ENCODE data around the gene WWOX. TPM values are rescaled to one million over a fixed set of nuclear protein-coding genes. Genes with fewer than 3 reads are reported as not detected.

WWOX gene
- total RNA-seq, 1 experiment from 2014 or later = 35.6 TPM

GRCh38 chr16:79013930-79014660, 914.6 kb downstream of the WWOX start:
- H3K9me2 ChIP-seq (ENCODE audit: insufficient read depth) = no peaks in the 10 kb centered on the region
- intact Hi-C loops (cut with micrococcal nuclease; ENCODE audit: unreplicated experiment) = no loop called here

GRCh38 chr16:79018650-79019429, 919.4 kb downstream of the WWOX start:
- intact Hi-C loops (cut with micrococcal nuclease; ENCODE audit: unreplicated experiment) = no loop called here

More at GRCh38 chr16:79013930-79014660, 914.6 kb downstream of the WWOX start:
- ChIA-PET CTCF (interaction anchor here (0.5 kb wide), 1 partner anchor 656 kb away, joined by 7 read pairs; no protein-coding TSS in a partner anchor), POLR2A (ENCODE audit: unreplicated experiment) (no interaction called here)
- Histone ChIP-seq H3K4me2 (no peak overlapping the region), H3K27me3 (ENCODE audit: insufficient read depth, low read depth) (no peaks in the 10 kb centered on the region), H3K79me2 (ENCODE audit: low read depth) (no peaks in the 10 kb centered on the region), H3K27ac (no peak overlapping the region), H2AFZ (no peak overlapping the region), H3F3A (ENCODE audit: insufficient read depth, low read depth) (no peaks in the 10 kb centered on the region), H3K4me1 (replicated peaks; ENCODE audit: insufficient read depth) (no peaks in the 10 kb centered on the region), H3K9me3 (ENCODE audit: insufficient read depth, low read depth) (no peaks in the 10 kb centered on the region), H3K4me3 (no peak overlapping the region), H3K36me3 (ENCODE audit: low read depth) (no peaks in the 10 kb centered on the region), H4K20me1 (ENCODE audit: insufficient read depth) (no peaks in the 10 kb centered on the region)
- TF ChIP-seq EZH2 (IDR thresholded peaks at IDR 0.05; ENCODE audit: low read depth) (no peak), CTCF (conservative IDR thresholded peaks at IDR 0.05) (no peak)
- DNase-seq = no peak
- no TSS peak for BruUV-seq (replicated peaks)

GRCh38 chr16:79019431-79019830, 920.0 kb downstream of the WWOX start:
- TF ChIP-seq EZH2 (IDR thresholded peaks at IDR 0.05; ENCODE audit: low read depth) (no peak), CTCF (conservative IDR thresholded peaks at IDR 0.05) (no peak)
- H2AFZ ChIP-seq = no peak overlapping the region
- H3K4me2 ChIP-seq = no peak overlapping the region
- DNase-seq = no peak
- H4K20me1 ChIP-seq (ENCODE audit: insufficient read depth) = no peaks in the 10 kb centered on the region
- no peaks in the 10 kb centered on the region for H3K36me3 ChIP-seq (ENCODE audit: low read depth)
- no peaks in the 10 kb centered on the region for H3F3A ChIP-seq (ENCODE audit: insufficient read depth, low read depth)
- no peaks in the 10 kb centered on the region for H3K79me2 ChIP-seq (ENCODE audit: low read depth)
- no peaks in the 10 kb centered on the region for H3K9me3 ChIP-seq (ENCODE audit: insufficient read depth, low read depth)
- POLR2A ChIA-PET (ENCODE audit: unreplicated experiment) = no interaction called here
- no peaks in the 10 kb centered on the region for H3K27me3 ChIP-seq (ENCODE audit: insufficient read depth, low read depth)
- no peaks in the 10 kb centered on the region for H3K9me2 ChIP-seq (ENCODE audit: insufficient read depth)
- H3K4me3 ChIP-seq = no peak overlapping the region
- CTCF ChIA-PET = no interaction called here
- no peaks in the 10 kb centered on the region for H3K4me1 ChIP-seq (replicated peaks; ENCODE audit: insufficient read depth)
- intact Hi-C loops (cut with micrococcal nuclease; ENCODE audit: unreplicated experiment) = no loop called here
- no peak overlapping the region for H3K27ac ChIP-seq
- BruUV-seq (replicated peaks) = no TSS peak

More at GRCh38 chr16:79018650-79019429, 919.4 kb downstream of the WWOX start:
- H3K27me3 ChIP-seq (ENCODE audit: insufficient read depth, low read depth) = no peaks in the 10 kb centered on the region
- no TSS peak for BruUV-seq (replicated peaks)
- no peak overlapping the region for H3K27ac ChIP-seq
- no peaks in the 10 kb centered on the region for H3K79me2 ChIP-seq (ENCODE audit: low read depth)
- no peak overlapping the region for H3K4me3 ChIP-seq
- DNase-seq = no peak
- TF ChIP-seq EZH2 (IDR thresholded peaks at IDR 0.05; ENCODE audit: low read depth) (no peak), CTCF (conservative IDR thresholded peaks at IDR 0.05) (no peak)
- H3F3A ChIP-seq (ENCODE audit: insufficient read depth, low read depth) = no peaks in the 10 kb centered on the region
- H3K9me3 ChIP-seq (ENCODE audit: insufficient read depth, low read depth) = no peaks in the 10 kb centered on the region
- no peaks in the 10 kb centered on the region for H3K36me3 ChIP-seq (ENCODE audit: low read depth)
- no peak overlapping the region for H2AFZ ChIP-seq
- no peaks in the 10 kb centered on the region for H3K9me2 ChIP-seq (ENCODE audit: insufficient read depth)
- no peaks in the 10 kb centered on the region for H3K4me1 ChIP-seq (replicated peaks; ENCODE audit: insufficient read depth)
- H3K4me2 ChIP-seq = no peak overlapping the region
- POLR2A ChIA-PET (ENCODE audit: unreplicated experiment) = no interaction called here
- CTCF ChIA-PET = no interaction called here
- no peaks in the 10 kb centered on the region for H4K20me1 ChIP-seq (ENCODE audit: insufficient read depth)

Data from PC-9 (cell line).